Esophagus squamous epithelium (tissue), 5 donors: Measurements from ENCODE around the gene KRT74. TPM values are rescaled to one million over a fixed set of nuclear protein-coding genes. Genes with fewer than 3 reads are reported as not detected.
A peak's percentile ranks its signal among the peaks of the same experiment; 100 is the strongest.

ENCODE experiments used
- DNase-seq: peaks from one replicate; lab custom pipeline; 2025; lab: John Stamatoyannopoulos, UW
- H3K27ac ChIP-seq, 4 donors: fragments of 200-600 bp; sonication (generic); one replicate each; pipeline ENCODE4 v1.5.1; 2016 to 2019; ENCODE audit warnings: mild to moderate bottlenecking in 1 of 4
- H3K27me3 ChIP-seq, 4 donors: fragments of 200-600 bp; sonication (generic); 1 replicate in 3 of 4; 2 replicates in 1 of 4; pipeline versions ENCODE4 v1.5.1 to v1.6.0; 2017 to 2021; ENCODE audit warnings: antibody characterized with exemption in 1 of 4
- H3K36me3 ChIP-seq, 3 donors: fragments of 200-600 bp; sonication (generic); one replicate each; pipeline ENCODE4 v1.5.1; 2016 to 2019
- H3K4me1 ChIP-seq, 3 donors: fragments of 200-600 bp; sonication (generic); one replicate each; pipeline ENCODE4 v1.5.1; 2017 to 2019
- H3K4me3 ChIP-seq, 4 donors: fragments of 200-600 bp; sonication (generic); 1 replicate in 3 of 4; 2 replicates in 1 of 4; pipeline ENCODE4 v1.5.1; 2016 to 2019; ENCODE audit warnings: mild to moderate bottlenecking in 2 of 4, moderate library complexity in 1 of 4
- H3K9me3 ChIP-seq, 3 donors: fragments of 200-600 bp; sonication (generic); one replicate each; pipeline ENCODE4 v1.5.1; 2016 to 2019
- POLR2A ChIP-seq, 4 donors: fragments of 450-650 bp; IDR thresholded peaks; one replicate each; pipeline ENCODE4 v1.6.1; 2017; ENCODE audit warnings: antibody characterized with exemption in 4 of 4, mild to moderate bottlenecking in 4 of 4, moderate library complexity in 3 of 4
- WGBS, 2 donors: methylation state at CpG; one replicate each; pipeline ENCODE4 v1.1.5; 2018; 5-methylcytosine and 5-hydroxymethylcytosine counted together
- intact Hi-C: fragments of 100-400 bp; cut with DNase I; formaldehyde crosslinking; loops from one replicate; pipeline ENCODE4 v1.15.0; 2022
- total RNA-seq, 4 donors: library from RNA; depleted of rRNA; stranded (reverse); fragments of >200 nt; gene quantifications; one replicate each; pipeline ENCODE4 v1.1.0, GENCODE V29; 2016
- TF ChIP-seq, protein P1 (sequence below), 6 experiments: fragments of 450-650 bp in 4 of 6; fragments of 200-600 bp in 2 of 6; sonication (generic) in 2 of 6; IDR thresholded peaks; one replicate each; pipeline ENCODE4 v1.5.1; 2016 to 2019; ENCODE audit warnings: antibody characterized with exemption in 6 of 6, mild to moderate bottlenecking in 4 of 6, moderate library complexity in 4 of 6
- donor health status: DM: yes; HTN: yes; CAD: no.

KRT74 gene
- total RNA-seq, 4 donors from 2014 or later = 0.19 to 6.7 TPM; not detected in 2

- Histone ChIP-seq H3K4me1 (peaks cover 29 to 63% (median 35%) of the 10 kb centered on the region in 3 donors), H3K27ac (peak overlapping the region; percentile 81 to 92 (median 88)), H3K27me3 (peaks cover 0 to 5% (median 0%) of the 10 kb centered on the region in 4 donors), H3K36me3 (no peaks in the 10 kb centered on the region), H3K9me3 (no peaks in the 10 kb centered on the region), H3K4me3 (peak overlapping the region in 2 of 4 donors; percentile 11 to 12)
- no peak for DNase-seq
- TF ChIP-seq, protein P1, sequence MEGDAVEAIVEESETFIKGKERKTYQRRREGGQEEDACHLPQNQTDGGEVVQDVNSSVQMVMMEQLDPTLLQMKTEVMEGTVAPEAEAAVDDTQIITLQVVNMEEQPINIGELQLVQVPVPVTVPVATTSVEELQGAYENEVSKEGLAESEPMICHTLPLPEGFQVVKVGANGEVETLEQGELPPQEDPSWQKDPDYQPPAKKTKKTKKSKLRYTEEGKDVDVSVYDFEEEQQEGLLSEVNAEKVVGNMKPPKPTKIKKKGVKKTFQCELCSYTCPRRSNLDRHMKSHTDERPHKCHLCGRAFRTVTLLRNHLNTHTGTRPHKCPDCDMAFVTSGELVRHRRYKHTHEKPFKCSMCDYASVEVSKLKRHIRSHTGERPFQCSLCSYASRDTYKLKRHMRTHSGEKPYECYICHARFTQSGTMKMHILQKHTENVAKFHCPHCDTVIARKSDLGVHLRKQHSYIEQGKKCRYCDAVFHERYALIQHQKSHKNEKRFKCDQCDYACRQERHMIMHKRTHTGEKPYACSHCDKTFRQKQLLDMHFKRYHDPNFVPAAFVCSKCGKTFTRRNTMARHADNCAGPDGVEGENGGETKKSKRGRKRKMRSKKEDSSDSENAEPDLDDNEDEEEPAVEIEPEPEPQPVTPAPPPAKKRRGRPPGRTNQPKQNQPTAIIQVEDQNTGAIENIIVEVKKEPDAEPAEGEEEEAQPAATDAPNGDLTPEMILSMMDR (IDR thresholded peaks at IDR 0.05) = no peak
- no peak for TF ChIP-seq POLR2A (IDR thresholded peaks at IDR 0.05)
- 45 to 53% methylated on average over 6 to 11 of the region's 13 CpGs for WGBS, 2 donors
- intact Hi-C loops = loop anchor here (10.0 kb wide), 1 partner anchor 349 kb away; no protein-coding TSS in a partner anchor
These were observed 47.8 kb downstream of the KRT74 start for GRCh38 chr12:52525661-52526499.

DNA sequence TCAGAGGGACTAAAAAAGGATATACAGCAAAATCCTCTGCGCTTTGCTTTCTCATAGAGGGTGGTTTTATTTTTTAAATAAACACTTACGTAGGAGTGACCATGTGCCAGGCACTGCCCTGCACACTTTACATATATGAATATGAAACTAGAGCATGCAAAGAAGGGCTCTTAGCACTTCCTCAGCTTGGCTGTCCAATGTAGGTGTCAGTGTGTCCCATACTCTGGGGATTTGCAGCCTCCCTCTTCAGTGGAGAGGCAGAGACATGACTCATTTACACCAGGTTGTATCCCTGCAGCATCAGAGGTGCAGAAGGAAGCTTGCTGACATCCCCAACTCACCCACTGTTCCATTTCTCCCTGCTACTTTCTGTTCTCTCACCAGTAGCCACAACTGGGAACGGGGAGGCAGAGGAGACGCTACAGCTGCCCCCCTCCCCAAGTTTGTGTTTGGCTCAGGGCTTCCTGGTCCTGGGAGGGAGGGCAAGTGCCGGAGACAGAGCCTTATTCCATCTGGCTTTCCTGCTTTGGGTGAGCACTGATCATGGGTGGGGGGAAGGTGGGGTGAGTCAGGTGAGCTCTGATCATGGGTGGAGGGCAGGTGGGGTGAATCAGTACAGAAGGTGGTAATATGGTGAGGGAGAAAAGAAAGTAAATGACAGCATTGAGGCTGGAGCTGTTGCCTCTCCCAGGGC lies 48.6 kb downstream of the KRT74 start:
- peak in 1 of 4 donors; percentile 16 for TF ChIP-seq POLR2A (IDR thresholded peaks at IDR 0.05)
- TF ChIP-seq, protein P1 (IDR thresholded peaks at IDR 0.05) = no peak
- peaks cover 0 to 5% (median 0%) of the 10 kb centered on the region in 4 donors for H3K27me3 ChIP-seq
- DNase-seq = no peak
- H3K4me1 ChIP-seq = peaks cover 29 to 71% (median 36%) of the 10 kb centered on the region in 3 donors
- H3K27ac ChIP-seq = peak overlapping the region; percentile 81 to 92 (median 88)
- peak overlapping the region in 2 of 4 donors; percentile 11 to 12 for H3K4me3 ChIP-seq
- intact Hi-C loops = loop anchor here (10.0 kb wide), 1 partner anchor 350 kb away; no protein-coding TSS in a partner anchor
- WGBS, 2 donors = 33 to 49% methylated on average over 2 of the region's 5 CpGs
- H3K36me3 ChIP-seq = no peaks in the 10 kb centered on the region
- no peaks in the 10 kb centered on the region for H3K9me3 ChIP-seq

DNA sequence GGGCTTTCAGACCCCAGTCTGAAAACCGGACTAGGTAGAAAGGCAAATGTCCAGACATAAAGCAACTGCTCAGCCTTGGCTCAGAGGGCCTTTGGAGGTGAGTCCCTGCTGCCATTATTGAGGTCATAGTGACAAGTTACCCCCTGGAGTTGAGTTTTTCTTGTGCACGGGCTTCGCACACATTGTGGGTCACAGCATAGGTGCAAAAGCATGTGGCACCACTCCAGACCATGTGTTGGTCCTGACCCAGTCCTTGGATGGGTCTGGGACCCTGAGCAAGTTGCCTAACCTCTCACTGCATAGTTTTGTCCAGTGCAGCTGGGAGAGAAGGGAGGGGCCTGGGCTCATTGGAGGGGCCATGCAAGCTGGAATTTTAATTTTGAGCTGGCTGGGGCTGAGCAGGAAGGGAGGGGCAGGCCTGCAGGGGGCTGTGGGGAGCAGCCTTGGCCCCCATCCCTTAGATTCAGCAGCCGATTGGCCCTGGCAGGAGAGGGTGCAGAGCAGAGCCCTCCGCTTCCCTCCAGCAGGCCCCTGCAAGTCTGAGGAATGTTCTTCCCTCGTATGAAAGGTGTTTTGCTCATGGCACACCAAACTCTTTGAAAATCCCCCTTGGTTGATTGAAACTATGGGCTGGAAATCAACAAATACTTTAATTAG lies 49.3 kb downstream of the KRT74 start:
- peaks cover 0 to 5% (median 0%) of the 10 kb centered on the region in 4 donors for H3K27me3 ChIP-seq
- no peaks in the 10 kb centered on the region for H3K9me3 ChIP-seq
- peaks cover 29 to 78% (median 36%) of the 10 kb centered on the region in 3 donors for H3K4me1 ChIP-seq
- TF ChIP-seq, protein P1 (IDR thresholded peaks at IDR 0.05) = no peak
- no peak for TF ChIP-seq POLR2A (IDR thresholded peaks at IDR 0.05)
- DNase-seq = no peak
- intact Hi-C loops = loop anchor here (10.0 kb wide), 1 partner anchor 350 kb away; no protein-coding TSS in a partner anchor
- WGBS, 2 donors = 23 to 49% methylated on average over 3 to 4 of the region's 6 CpGs
- H3K27ac ChIP-seq = peak overlapping the region; percentile 89 to 94 (median 91)
- H3K36me3 ChIP-seq = no peaks in the 10 kb centered on the region
- H3K4me3 ChIP-seq = no peak overlapping the region

DNA sequence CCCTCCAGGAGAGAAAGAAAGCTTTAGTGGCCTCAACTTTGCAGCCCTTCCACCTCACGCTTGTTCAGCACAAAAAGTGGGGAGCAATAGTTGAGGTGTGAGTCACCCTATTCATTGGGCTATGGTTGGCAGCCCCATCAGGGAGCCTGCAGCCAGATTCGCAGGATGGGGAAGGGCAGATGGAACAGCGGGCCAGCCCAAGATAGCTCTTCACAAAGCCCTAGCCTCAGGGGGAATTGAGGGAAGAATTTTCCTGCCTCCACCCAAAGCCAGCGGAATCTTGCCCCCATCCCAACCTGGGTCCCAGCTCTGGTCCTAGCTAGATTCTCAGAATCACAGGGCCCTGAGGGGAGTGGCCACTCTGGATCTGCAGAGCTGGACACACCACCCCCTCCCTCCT lies 49.8 kb downstream of the KRT74 start:
- Histone ChIP-seq H3K9me3 (no peaks in the 10 kb centered on the region), H3K27me3 (peaks cover 0 to 5% (median 0%) of the 10 kb centered on the region in 4 donors), H3K4me1 (peaks cover 29 to 78% (median 36%) of the 10 kb centered on the region in 3 donors), H3K36me3 (no peaks in the 10 kb centered on the region), H3K27ac (peak overlapping the region; percentile 89 to 94 (median 91)), H3K4me3 (no peak overlapping the region)
- 27 to 56% methylated on average over 2 of the region's 4 CpGs for WGBS, 2 donors
- TF ChIP-seq, protein P1 (IDR thresholded peaks at IDR 0.05) = no peak
- TF ChIP-seq POLR2A (IDR thresholded peaks at IDR 0.05) = no peak
- intact Hi-C loops = loop anchor here (10.0 kb wide), 1 partner anchor 351 kb away; no protein-coding TSS in a partner anchor
- DNase-seq = no peak
